Neural crest cell (in vitro differentiated cells): Measurements from ENCODE around the gene JUN. TPM values are rescaled to one million over a fixed set of nuclear protein-coding genes. Genes with fewer than 3 reads are reported as not detected.

ENCODE experiments used
- DNase-seq: peaks from one replicate; pipeline ENCODE4 v3.0.0; 2021; ENCODE audit warnings: low read depth, mixed read lengths, low spot score
- H3K27ac Mint-ChIP-seq: one replicate; pipeline ENCODE4 v1.8.0; 2021; ENCODE audit warnings: mild to moderate bottlenecking, mixed read lengths; ENCODE audit not compliant: unreplicated experiment
- H3K27me3 Mint-ChIP-seq: 2 replicates; pipeline ENCODE4 v1.8.0; 2021; ENCODE audit warnings: low read depth, mild to moderate bottlenecking, mixed read lengths
- H3K36me3 Mint-ChIP-seq: 2 replicates; pipeline ENCODE4 v1.8.0; 2021; ENCODE audit warnings: low read depth, mild to moderate bottlenecking, mixed read lengths
- H3K4me1 Mint-ChIP-seq: 2 replicates; pipeline ENCODE4 v1.8.0; 2021; ENCODE audit warnings: mixed read lengths
- H3K4me3 Mint-ChIP-seq: one replicate; pipeline ENCODE4 v1.8.0; 2021; ENCODE audit warnings: mild to moderate bottlenecking, mixed read lengths
- H3K9me3 Mint-ChIP-seq: 2 replicates; pipeline ENCODE4 v1.8.0; 2021; ENCODE audit warnings: mixed read lengths
- CTCF ChIP-seq: fragments of 200-600 bp; sonication (generic); conservative IDR thresholded peaks from 2 replicates; pipeline ENCODE4 v1.5.0; 2021; ENCODE audit warnings: antibody characterized with exemption, mild to moderate bottlenecking
- total RNA-seq: library from RNA; stranded (reverse); gene quantifications from 2 replicates; pipeline ENCODE4 v1.2.1, GENCODE V29; 2021

The JUN gene
- total RNA-seq, 1 donor from 2014 or later = 28.7 TPM

- H3K9me3 Mint-ChIP-seq = no peaks in the 10 kb centered on the region
- H3K27me3 Mint-ChIP-seq = peaks cover 37% of the 10 kb centered on the region
- DNase-seq = no peak
- H3K4me1 Mint-ChIP-seq = peaks cover 5% of the 10 kb centered on the region
- no peak overlapping the region for H3K27ac Mint-ChIP-seq
- no peak for TF ChIP-seq CTCF
- peak overlapping the region; percentile 31 for H3K4me3 Mint-ChIP-seq
- no peaks in the 10 kb centered on the region for H3K36me3 Mint-ChIP-seq
Observed at GRCh38 chr1:58788259-58788658, 4.4 kb upstream of the JUN start.

GRCh38 chr1:58786927-58787245, 3.0 kb upstream of the JUN start:
- TF ChIP-seq CTCF = no peak
- peak overlapping the region; percentile 95 for H3K4me3 Mint-ChIP-seq
- H3K9me3 Mint-ChIP-seq = no peaks in the 10 kb centered on the region
- peaks cover 4% of the 10 kb centered on the region for H3K36me3 Mint-ChIP-seq
- peaks cover 45% of the 10 kb centered on the region for H3K27me3 Mint-ChIP-seq
- no peak overlapping the region for H3K27ac Mint-ChIP-seq
- no peak for DNase-seq
- peaks cover 14% of the 10 kb centered on the region for H3K4me1 Mint-ChIP-seq

GRCh38 chr1:58786184-58786926, 2.5 kb upstream of the JUN start:
- H3K4me1 Mint-ChIP-seq = peaks cover 17% of the 10 kb centered on the region
- TF ChIP-seq CTCF = no peak
- H3K27ac Mint-ChIP-seq = no peak overlapping the region
- peak overlapping the region; percentile 95 for H3K4me3 Mint-ChIP-seq
- no peak for DNase-seq
- H3K36me3 Mint-ChIP-seq = peaks cover 4% of the 10 kb centered on the region
- no peaks in the 10 kb centered on the region for H3K9me3 Mint-ChIP-seq
- peaks cover 47% of the 10 kb centered on the region for H3K27me3 Mint-ChIP-seq

GRCh38 chr1:58785442-58786058, 1.7 kb upstream of the JUN start:
- Mint-ChIP-seq H3K4me3 (peak overlapping the region; percentile 95), H3K4me1 (peaks cover 23% of the 10 kb centered on the region), H3K27me3 (peaks cover 44% of the 10 kb centered on the region), H3K27ac (no peak overlapping the region), H3K9me3 (no peaks in the 10 kb centered on the region), H3K36me3 (peaks cover 4% of the 10 kb centered on the region)
- TF ChIP-seq CTCF = peak; percentile 4
- peak; percentile 12 for DNase-seq

- peak overlapping the region; percentile 98 for H3K27ac Mint-ChIP-seq
- DNase-seq = peak; percentile 47
- TF ChIP-seq CTCF = peak; percentile 68
- peaks cover 44% of the 10 kb centered on the region for H3K27me3 Mint-ChIP-seq
- H3K36me3 Mint-ChIP-seq = peaks cover 4% of the 10 kb centered on the region
- H3K4me1 Mint-ChIP-seq = peaks cover 29% of the 10 kb centered on the region
- peak overlapping the region; percentile 95 for H3K4me3 Mint-ChIP-seq
- H3K9me3 Mint-ChIP-seq = no peaks in the 10 kb centered on the region
Observed at GRCh38 chr1:58784758-58785441, 1.1 kb upstream of the JUN start.
